ENCODE results near the gene ARID1B. TPM values are rescaled to one million over a fixed set of nuclear protein-coding genes. Genes with fewer than 3 reads are reported as not detected.

Gene ARID1B
- total RNA-seq, 1 experiment from 2014 or later: 42.8 TPM

DNA sequence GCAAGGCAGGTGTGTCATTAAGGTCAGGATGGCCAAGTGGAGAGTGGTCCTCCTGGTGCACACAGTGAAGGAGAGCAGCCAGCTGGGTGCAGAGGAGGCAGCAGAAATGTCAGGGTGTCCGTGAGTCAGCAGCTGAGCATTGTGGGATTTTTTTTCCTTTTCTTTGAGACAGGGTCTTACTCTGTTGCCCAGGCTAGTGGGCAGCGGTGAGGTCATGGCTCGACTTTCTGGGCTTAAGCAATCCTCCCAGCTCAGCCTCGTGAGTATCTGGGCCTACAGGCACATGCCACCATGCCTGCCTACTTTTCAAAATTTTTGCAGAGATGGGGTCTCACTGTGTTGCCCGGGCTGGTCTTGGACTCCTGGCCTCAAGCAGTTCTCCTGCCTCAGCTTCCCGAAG lies 16.0 kb downstream of the ARID1B start:
- CTCF ChIA-PET: no interaction called here
- H4K20me1 ChIP-seq (ENCODE audit: insufficient read depth): peaks cover 32% of the 10 kb centered on the region
- 0 out of 2 replicates have a peak, but pooled peaks cover 5% of the 10 kb centered on the region for H3K4me1 ChIP-seq (replicated peaks; ENCODE audit: insufficient read depth)

DNA sequence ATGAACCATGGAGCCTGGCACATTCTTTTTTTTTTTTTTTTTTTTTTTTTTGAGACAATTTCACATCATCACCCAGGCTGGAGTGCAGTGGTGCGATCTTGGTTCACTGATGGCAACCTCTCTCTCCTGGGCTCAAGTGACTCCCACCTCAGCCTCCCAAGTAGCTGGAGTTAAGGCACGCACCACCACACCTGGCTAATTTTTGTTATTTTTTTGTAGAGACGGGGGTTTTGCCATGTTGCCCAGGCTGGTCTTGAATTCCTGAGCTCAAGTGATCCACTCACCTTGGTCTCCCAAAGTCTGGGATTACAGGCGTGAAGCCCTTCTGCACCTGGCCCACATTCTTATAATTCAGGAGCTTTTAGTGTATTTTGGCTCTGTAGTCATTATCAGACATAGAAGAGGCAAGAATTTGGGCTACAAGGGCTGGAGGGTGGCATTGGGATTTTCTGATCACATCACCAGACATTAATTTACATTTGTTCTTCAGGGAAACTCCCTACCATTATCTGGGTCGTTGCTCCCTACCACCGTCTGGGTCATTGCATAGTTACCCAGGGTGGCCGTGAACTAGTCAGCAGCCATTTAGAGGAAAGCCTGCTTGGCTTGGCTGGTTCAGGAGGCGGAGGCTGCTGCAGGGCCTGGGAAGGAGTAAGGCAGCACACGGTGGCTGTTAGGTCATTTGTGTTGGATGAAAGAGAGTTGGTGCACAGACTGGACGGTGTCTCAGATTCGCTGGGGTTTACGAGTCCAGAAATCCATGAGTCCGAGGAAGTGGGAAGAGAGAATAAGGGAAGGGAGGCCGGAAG lies 17.6 kb downstream of the ARID1B start:
- BruUV-seq (replicated peaks): no TSS peak

More for the DNA sequence above, 16.0 kb downstream of the ARID1B start:
- no TSS peak for BruUV-seq (replicated peaks)
- no peaks in the 10 kb centered on the region for H3K9me2 ChIP-seq (ENCODE audit: insufficient read depth)
- no peak for DNase-seq
- TF ChIP-seq, protein P1, sequence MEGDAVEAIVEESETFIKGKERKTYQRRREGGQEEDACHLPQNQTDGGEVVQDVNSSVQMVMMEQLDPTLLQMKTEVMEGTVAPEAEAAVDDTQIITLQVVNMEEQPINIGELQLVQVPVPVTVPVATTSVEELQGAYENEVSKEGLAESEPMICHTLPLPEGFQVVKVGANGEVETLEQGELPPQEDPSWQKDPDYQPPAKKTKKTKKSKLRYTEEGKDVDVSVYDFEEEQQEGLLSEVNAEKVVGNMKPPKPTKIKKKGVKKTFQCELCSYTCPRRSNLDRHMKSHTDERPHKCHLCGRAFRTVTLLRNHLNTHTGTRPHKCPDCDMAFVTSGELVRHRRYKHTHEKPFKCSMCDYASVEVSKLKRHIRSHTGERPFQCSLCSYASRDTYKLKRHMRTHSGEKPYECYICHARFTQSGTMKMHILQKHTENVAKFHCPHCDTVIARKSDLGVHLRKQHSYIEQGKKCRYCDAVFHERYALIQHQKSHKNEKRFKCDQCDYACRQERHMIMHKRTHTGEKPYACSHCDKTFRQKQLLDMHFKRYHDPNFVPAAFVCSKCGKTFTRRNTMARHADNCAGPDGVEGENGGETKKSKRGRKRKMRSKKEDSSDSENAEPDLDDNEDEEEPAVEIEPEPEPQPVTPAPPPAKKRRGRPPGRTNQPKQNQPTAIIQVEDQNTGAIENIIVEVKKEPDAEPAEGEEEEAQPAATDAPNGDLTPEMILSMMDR (conservative IDR thresholded peaks at IDR 0.05): no peak
- no peak for TF ChIP-seq EZH2 (IDR thresholded peaks at IDR 0.05; ENCODE audit: low read depth)
- no peak overlapping the region for H2AFZ ChIP-seq
- no peak overlapping the region for H3K27ac ChIP-seq
- H3K79me2 ChIP-seq (ENCODE audit: low read depth): peaks cover 95% of the 10 kb centered on the region
- H3K4me3 ChIP-seq: no peak overlapping the region
- intact Hi-C loops (cut with micrococcal nuclease; ENCODE audit: unreplicated experiment): no loop called here
- no peaks in the 10 kb centered on the region for H3K9me3 ChIP-seq (ENCODE audit: insufficient read depth, low read depth)
- no peaks in the 10 kb centered on the region for H3K27me3 ChIP-seq (ENCODE audit: insufficient read depth, low read depth)
- H3F3A ChIP-seq (ENCODE audit: insufficient read depth, low read depth): no peaks in the 10 kb centered on the region
- H3K36me3 ChIP-seq (ENCODE audit: low read depth): no peaks in the 10 kb centered on the region
- no peak overlapping the region for H3K4me2 ChIP-seq
- POLR2A ChIA-PET (ENCODE audit: unreplicated experiment): no interaction called here

DNA sequence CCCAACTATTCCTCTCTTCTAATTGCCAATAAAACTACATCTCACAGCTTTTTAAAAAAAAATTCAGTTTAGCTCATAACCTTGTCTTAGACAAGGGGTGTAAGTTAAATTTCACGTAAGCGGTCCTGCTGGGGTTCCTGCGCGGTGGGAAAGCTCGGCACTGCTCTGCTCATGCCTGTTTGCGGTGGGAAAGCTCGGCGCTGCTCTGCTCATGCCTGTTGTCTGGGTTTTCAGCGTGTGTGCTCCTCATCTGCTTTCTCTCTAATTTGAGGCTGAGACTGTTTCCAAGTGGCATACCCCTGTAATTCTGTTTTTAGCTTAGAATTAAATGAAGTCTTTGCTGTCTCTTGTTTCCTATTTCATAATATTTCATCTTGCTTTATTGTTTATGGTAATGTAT lies 18.6 kb downstream of the ARID1B start:
- Histone ChIP-seq H3K36me3 (ENCODE audit: low read depth) (no peaks in the 10 kb centered on the region), H3K9me2 (ENCODE audit: insufficient read depth) (no peaks in the 10 kb centered on the region), H3K79me2 (ENCODE audit: low read depth) (peaks cover 88% of the 10 kb centered on the region), H3K27ac (no peak overlapping the region), H2AFZ (no peak overlapping the region), H4K20me1 (ENCODE audit: insufficient read depth) (peaks cover 13% of the 10 kb centered on the region), H3F3A (ENCODE audit: insufficient read depth, low read depth) (no peaks in the 10 kb centered on the region), H3K9me3 (ENCODE audit: insufficient read depth, low read depth) (no peaks in the 10 kb centered on the region), H3K4me2 (no peak overlapping the region), H3K27me3 (ENCODE audit: insufficient read depth, low read depth) (no peaks in the 10 kb centered on the region), H3K4me3 (no peak overlapping the region), H3K4me1 (replicated peaks; ENCODE audit: insufficient read depth) (0 out of 2 replicates have a peak, but pooled peaks cover 5% of the 10 kb centered on the region)
- DNase-seq: no peak
- no peak for TF ChIP-seq EZH2 (IDR thresholded peaks at IDR 0.05; ENCODE audit: low read depth)
- TF ChIP-seq, protein P1 (conservative IDR thresholded peaks at IDR 0.05): no peak
- ChIA-PET POLR2A (ENCODE audit: unreplicated experiment) (interaction anchor here (0.6 kb wide), 1 partner anchor 883 kb away, joined by 3 read pairs; no protein-coding TSS in a partner anchor), CTCF (no interaction called here)
- intact Hi-C loops (cut with micrococcal nuclease; ENCODE audit: unreplicated experiment): no loop called here
- BruUV-seq (replicated peaks): no TSS peak

More for the DNA sequence above, 17.6 kb downstream of the ARID1B start:
- Histone ChIP-seq H3K9me2 (ENCODE audit: insufficient read depth) (no peaks in the 10 kb centered on the region), H3K4me2 (no peak overlapping the region), H3K4me3 (no peak overlapping the region), H3K27me3 (ENCODE audit: insufficient read depth, low read depth) (no peaks in the 10 kb centered on the region), H3K79me2 (ENCODE audit: low read depth) (peaks cover 88% of the 10 kb centered on the region), H2AFZ (no peak overlapping the region), H3K9me3 (ENCODE audit: insufficient read depth, low read depth) (no peaks in the 10 kb centered on the region), H3K36me3 (ENCODE audit: low read depth) (no peaks in the 10 kb centered on the region), H3K27ac (no peak overlapping the region), H3F3A (ENCODE audit: insufficient read depth, low read depth) (no peaks in the 10 kb centered on the region), H4K20me1 (ENCODE audit: insufficient read depth) (peaks cover 22% of the 10 kb centered on the region), H3K4me1 (replicated peaks; ENCODE audit: insufficient read depth) (0 out of 2 replicates have a peak, but pooled peaks cover 5% of the 10 kb centered on the region)
- TF ChIP-seq, protein P1 (conservative IDR thresholded peaks at IDR 0.05): no peak
- no peak for TF ChIP-seq EZH2 (IDR thresholded peaks at IDR 0.05; ENCODE audit: low read depth)
- ChIA-PET POLR2A (ENCODE audit: unreplicated experiment) (no interaction called here), CTCF (no interaction called here)
- intact Hi-C loops (cut with micrococcal nuclease; ENCODE audit: unreplicated experiment): no loop called here
- DNase-seq: no peak

All from PC-9 (cell line).